Measurements from ENCODE around the gene GABRA6. TPM values are rescaled to one million over a fixed set of nuclear protein-coding genes. Genes with fewer than 3 reads are reported as not detected.

The GABRA6 gene
- total RNA-seq, 1 experiment from 2014 or later: not detected

DNA sequence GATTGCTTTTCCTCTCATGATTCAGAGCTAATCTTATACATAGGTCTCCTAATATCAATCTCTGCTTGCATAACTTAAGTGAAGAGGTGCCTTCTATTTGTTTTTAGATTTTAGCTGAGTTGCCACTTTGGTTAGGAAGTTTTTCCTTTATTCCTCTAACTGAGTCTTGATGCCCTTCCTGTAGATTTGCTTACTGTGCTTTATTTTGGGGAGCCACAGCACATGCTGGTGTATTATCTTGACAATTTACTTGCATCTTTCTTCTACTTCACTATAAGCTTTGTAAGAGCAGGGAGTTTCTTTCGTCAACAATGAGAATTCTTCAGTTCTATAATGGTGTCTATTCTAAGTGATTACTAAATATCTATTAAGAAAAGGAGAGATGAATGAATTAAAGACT lies 54.9 kb downstream of the GABRA6 start:
- ChIA-PET CTCF (interaction anchor here (1.3 kb wide), 1 partner anchor 65 kb away, joined by 3 read pairs; no protein-coding TSS in a partner anchor), POLR2A (no interaction called here)
- Mint-ChIP-seq H3K4me3 (no peak overlapping the region), H3K36me3 (no peaks in the 10 kb centered on the region), H3K9me3 (peaks cover 9% of the 10 kb centered on the region; the same call in 1 of the 2 replicates), H3K27me3 (ENCODE audit: low read depth) (no peaks in the 10 kb centered on the region), H3K4me1 (no peaks in the 10 kb centered on the region), H3K27ac (no peak overlapping the region)
- TF ChIP-seq SP1 (CRISPR knock-in tag; conservative IDR thresholded peaks at IDR 0.05): no peak
- no peak for TF ChIP-seq GTF2I (CRISPR knock-in tag; conservative IDR thresholded peaks at IDR 0.05)
- TF ChIP-seq FOXJ3 (CRISPR knock-in tag; IDR thresholded peaks at IDR 0.05; ENCODE audit: borderline replicate concordance): no peak
- TF ChIP-seq, protein P1, sequence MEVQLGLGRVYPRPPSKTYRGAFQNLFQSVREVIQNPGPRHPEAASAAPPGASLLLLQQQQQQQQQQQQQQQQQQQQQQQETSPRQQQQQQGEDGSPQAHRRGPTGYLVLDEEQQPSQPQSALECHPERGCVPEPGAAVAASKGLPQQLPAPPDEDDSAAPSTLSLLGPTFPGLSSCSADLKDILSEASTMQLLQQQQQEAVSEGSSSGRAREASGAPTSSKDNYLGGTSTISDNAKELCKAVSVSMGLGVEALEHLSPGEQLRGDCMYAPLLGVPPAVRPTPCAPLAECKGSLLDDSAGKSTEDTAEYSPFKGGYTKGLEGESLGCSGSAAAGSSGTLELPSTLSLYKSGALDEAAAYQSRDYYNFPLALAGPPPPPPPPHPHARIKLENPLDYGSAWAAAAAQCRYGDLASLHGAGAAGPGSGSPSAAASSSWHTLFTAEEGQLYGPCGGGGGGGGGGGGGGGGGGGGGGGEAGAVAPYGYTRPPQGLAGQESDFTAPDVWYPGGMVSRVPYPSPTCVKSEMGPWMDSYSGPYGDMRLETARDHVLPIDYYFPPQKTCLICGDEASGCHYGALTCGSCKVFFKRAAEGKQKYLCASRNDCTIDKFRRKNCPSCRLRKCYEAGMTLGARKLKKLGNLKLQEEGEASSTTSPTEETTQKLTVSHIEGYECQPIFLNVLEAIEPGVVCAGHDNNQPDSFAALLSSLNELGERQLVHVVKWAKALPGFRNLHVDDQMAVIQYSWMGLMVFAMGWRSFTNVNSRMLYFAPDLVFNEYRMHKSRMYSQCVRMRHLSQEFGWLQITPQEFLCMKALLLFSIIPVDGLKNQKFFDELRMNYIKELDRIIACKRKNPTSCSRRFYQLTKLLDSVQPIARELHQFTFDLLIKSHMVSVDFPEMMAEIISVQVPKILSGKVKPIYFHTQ (CRISPR knock-in tag; IDR thresholded peaks at IDR 0.05): no peak
- TF ChIP-seq, protein P2, sequence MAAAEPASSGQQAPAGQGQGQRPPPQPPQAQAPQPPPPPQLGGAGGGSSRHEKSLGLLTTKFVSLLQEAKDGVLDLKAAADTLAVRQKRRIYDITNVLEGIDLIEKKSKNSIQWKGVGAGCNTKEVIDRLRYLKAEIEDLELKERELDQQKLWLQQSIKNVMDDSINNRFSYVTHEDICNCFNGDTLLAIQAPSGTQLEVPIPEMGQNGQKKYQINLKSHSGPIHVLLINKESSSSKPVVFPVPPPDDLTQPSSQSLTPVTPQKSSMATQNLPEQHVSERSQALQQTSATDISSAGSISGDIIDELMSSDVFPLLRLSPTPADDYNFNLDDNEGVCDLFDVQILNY (CRISPR knock-in tag; IDR thresholded peaks at IDR 0.05): no peak
- TF ChIP-seq, protein P3, sequence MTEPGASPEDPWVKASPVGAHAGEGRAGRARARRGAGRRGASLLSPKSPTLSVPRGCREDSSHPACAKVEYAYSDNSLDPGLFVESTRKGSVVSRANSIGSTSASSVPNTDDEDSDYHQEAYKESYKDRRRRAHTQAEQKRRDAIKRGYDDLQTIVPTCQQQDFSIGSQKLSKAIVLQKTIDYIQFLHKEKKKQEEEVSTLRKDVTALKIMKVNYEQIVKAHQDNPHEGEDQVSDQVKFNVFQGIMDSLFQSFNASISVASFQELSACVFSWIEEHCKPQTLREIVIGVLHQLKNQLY (CRISPR knock-in tag; IDR thresholded peaks at IDR 0.05): no peak
- TF ChIP-seq TEAD4 (CRISPR knock-in tag; IDR thresholded peaks at IDR 0.05): no peak
- TF ChIP-seq, protein P4, sequence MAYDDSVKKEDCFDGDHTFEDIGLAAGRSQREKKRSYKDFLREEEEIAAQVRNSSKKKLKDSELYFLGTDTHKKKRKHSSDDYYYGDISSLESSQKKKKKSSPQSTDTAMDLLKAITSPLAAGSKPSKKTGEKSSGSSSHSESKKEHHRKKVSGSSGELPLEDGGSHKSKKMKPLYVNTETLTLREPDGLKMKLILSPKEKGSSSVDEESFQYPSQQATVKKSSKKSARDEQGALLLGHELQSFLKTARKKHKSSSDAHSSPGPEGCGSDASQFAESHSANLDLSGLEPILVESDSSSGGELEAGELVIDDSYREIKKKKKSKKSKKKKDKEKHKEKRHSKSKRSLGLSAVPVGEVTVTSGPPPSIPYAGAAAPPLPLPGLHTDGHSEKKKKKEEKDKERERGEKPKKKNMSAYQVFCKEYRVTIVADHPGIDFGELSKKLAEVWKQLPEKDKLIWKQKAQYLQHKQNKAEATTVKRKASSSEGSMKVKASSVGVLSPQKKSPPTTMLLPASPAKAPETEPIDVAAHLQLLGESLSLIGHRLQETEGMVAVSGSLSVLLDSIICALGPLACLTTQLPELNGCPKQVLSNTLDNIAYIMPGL (CRISPR knock-in tag; IDR thresholded peaks at IDR 0.05): no peak
- TF ChIP-seq, protein P5, sequence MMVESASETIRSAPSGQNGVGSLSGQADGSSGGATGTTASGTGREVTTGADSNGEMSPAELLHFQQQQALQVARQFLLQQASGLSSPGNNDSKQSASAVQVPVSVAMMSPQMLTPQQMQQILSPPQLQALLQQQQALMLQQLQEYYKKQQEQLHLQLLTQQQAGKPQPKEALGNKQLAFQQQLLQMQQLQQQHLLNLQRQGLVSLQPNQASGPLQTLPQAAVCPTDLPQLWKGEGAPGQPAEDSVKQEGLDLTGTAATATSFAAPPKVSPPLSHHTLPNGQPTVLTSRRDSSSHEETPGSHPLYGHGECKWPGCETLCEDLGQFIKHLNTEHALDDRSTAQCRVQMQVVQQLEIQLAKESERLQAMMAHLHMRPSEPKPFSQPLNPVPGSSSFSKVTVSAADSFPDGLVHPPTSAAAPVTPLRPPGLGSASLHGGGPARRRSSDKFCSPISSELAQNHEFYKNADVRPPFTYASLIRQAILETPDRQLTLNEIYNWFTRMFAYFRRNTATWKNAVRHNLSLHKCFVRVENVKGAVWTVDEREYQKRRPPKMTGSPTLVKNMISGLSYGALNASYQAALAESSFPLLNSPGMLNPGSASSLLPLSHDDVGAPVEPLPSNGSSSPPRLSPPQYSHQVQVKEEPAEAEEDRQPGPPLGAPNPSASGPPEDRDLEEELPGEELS (CRISPR knock-in tag; IDR thresholded peaks at IDR 0.05): no peak
- TF ChIP-seq, protein P6, sequence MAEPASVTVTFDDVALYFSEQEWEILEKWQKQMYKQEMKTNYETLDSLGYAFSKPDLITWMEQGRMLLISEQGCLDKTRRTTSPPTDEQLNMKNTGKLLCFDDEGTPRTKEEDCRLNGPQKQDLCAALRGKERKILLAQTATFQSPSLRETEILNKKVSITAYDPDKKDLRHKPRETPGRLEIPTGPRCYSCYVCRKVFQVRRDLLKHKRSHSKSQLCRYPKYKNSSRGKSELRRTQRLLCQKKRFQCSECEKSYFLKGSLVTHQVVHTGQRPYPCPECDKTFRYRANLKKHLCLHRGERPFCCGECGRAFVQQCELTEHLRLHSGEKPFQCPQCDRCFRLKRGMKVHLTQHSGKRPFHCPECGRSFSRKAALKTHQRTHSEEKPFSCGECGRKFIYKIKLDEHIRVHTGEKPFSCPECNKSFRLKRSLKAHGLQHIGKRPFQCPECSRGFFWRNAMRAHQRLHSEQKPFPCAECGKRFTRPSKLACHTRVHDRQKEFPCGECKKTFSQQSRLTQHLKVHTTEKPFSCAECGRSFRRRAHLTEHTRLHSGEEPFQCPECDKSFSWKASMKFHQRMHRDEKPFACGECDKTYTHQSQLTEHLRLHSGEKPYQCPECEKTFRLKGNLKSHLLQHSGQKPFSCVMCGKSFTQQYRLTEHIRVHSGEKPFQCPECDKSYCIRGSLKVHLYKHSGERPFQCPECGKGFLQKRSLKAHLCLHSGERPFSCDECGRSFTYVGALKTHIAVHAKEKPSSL (CRISPR knock-in tag; conservative IDR thresholded peaks at IDR 0.05): no peak
- TF ChIP-seq, protein P7, sequence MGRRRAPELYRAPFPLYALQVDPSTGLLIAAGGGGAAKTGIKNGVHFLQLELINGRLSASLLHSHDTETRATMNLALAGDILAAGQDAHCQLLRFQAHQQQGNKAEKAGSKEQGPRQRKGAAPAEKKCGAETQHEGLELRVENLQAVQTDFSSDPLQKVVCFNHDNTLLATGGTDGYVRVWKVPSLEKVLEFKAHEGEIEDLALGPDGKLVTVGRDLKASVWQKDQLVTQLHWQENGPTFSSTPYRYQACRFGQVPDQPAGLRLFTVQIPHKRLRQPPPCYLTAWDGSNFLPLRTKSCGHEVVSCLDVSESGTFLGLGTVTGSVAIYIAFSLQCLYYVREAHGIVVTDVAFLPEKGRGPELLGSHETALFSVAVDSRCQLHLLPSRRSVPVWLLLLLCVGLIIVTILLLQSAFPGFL (CRISPR knock-in tag; IDR thresholded peaks at IDR 0.05; ENCODE audit: borderline replicate concordance): no peak
- no peak for TF ChIP-seq CREB1 (CRISPR knock-in tag; IDR thresholded peaks at IDR 0.05)
- no peak for TF ChIP-seq NFATC4 (CRISPR knock-in tag; IDR thresholded peaks at IDR 0.05)
- no peak for TF ChIP-seq GABPB1 (CRISPR knock-in tag; IDR thresholded peaks at IDR 0.05)
- TF ChIP-seq, protein P8, sequence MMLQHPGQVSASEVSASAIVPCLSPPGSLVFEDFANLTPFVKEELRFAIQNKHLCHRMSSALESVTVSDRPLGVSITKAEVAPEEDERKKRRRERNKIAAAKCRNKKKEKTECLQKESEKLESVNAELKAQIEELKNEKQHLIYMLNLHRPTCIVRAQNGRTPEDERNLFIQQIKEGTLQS (CRISPR knock-in tag; conservative IDR thresholded peaks at IDR 0.05): no peak
- TF ChIP-seq ZBTB21 (CRISPR knock-in tag; IDR thresholded peaks at IDR 0.05; ENCODE audit: borderline replicate concordance): no peak
- DNase-seq (ENCODE audit: low spot score) (no peak), ATAC-seq (no peak)
